HCT116 (cell line): ENCODE measurements around the gene BEND3. TPM values are rescaled to one million over a fixed set of nuclear protein-coding genes. Genes with fewer than 3 reads are reported as not detected.

Source experiments
- ATAC-seq: fragments of 200-7000 bp; cut with Tn5 transposase; 2 replicates; pipeline ENCODE4 v1.9.1; 2020; ENCODE audit warnings: mild to moderate bottlenecking, moderate library complexity
- BruUV-seq: library from RNA; stranded (reverse); fragments of 400-500 nt; replicated peaks from 2 replicates; lab custom pipeline; 2021; lab: Mats Ljungman, UMichigan
- CTCF ChIA-PET: fragments of 300-600 bp; sonication (Branson Sonifier 250); formaldehyde crosslinking; loops from one replicate; lab custom pipeline; 2021; ENCODE audit warnings: antibody characterized with exemption; lab: Charles Lee
- POLR2A ChIA-PET: fragments of 300-600, 350-600 bp; sonication (Branson Sonifier 250); formaldehyde crosslinking; loops from one replicate; lab custom pipeline; 2021; ENCODE audit warnings: antibody characterized with exemption; lab: Charles Lee
- RAD21 ChIA-PET, 2 experiments: fragments of 300-600 bp; sonication (Branson Sonifier 250); formaldehyde crosslinking; loops; one replicate each; lab custom pipeline; 2023; ENCODE audit warnings: low total read pairs in 2 of 2; ENCODE audit not compliant: uncharacterized antibody in 2 of 2, unreplicated experiment in 2 of 2, low non-redundant PET in 1 of 2; lab: Charles Lee
- DNase-seq: peaks from one replicate; pipeline ENCODE4 v3.0.0-alpha.2; 2010; ENCODE audit warnings: low read depth, low spot score
- H2AFZ ChIP-seq: fragments of 200-600 bp; shearing (Covaris generic), sonication (generic); 2 replicates; pipeline ENCODE4 v1.6.1; 2017; ENCODE audit warnings: low read depth, mixed run types, mixed read lengths, antibody characterized with exemption, low read length; ENCODE audit not compliant: poor library complexity, severe bottlenecking
- H3K27ac ChIP-seq: 2 replicates; pipeline ENCODE4 v1.5.1; 2012; ENCODE audit warnings: low read depth, low read length
- H3K27me3 ChIP-seq: fragments of 200-600 bp; sonication (generic); 2 replicates; pipeline ENCODE4 v1.6.1; 2016; ENCODE audit warnings: mixed run types, low read length, mixed read lengths; ENCODE audit not compliant: insufficient read depth
- H3K36me3 ChIP-seq, 2 experiments: fragments of 200-500 bp in 1 of 2; fragments of 200-600 bp in 1 of 2; sonication (Bioruptor generic) in 1 of 2; sonication (generic) in 1 of 2; 2 replicates each; pipeline versions ENCODE4 v1.5.1 to v1.6.1; 2014 to 2016; ENCODE audit warnings: low read length in 2 of 2, inconsistent platforms in 1 of 2, mixed read lengths in 1 of 2, mixed run types in 1 of 2; ENCODE audit not compliant: insufficient read depth in 2 of 2, control insufficient read depth in 1 of 2
- H3K4me1 ChIP-seq, 2 experiments: fragments of 200-600 bp in 1 of 2; sonication (generic) in 1 of 2; 2 replicates each; pipeline versions ENCODE4 v1.5.1 to v1.6.1; 2012 to 2017; ENCODE audit warnings: low read length in 2 of 2, inconsistent platforms in 1 of 2, mild to moderate bottlenecking in 1 of 2, mixed read lengths in 1 of 2, mixed run types in 1 of 2, moderate library complexity in 1 of 2; ENCODE audit not compliant: insufficient read depth in 2 of 2, control insufficient read depth in 1 of 2
- H3K4me2 ChIP-seq: fragments of 200-600 bp; sonication (generic); 2 replicates; pipeline ENCODE4 v1.6.1; 2017; ENCODE audit warnings: mixed run types, low read length, mixed read lengths
- H3K4me3 ChIP-seq, 2 experiments: fragments of 200-600 bp in 1 of 2; sonication (generic) in 1 of 2; replicated peaks in 1 of 2; 2 replicates each; pipeline ENCODE4 v1.5.1; 2011 to 2016; ENCODE audit warnings: low read length in 2 of 2, control low read depth in 1 of 2, low read depth in 1 of 2, mild to moderate bottlenecking in 1 of 2, mixed read lengths in 1 of 2, mixed run types in 1 of 2
- H3K79me2 ChIP-seq: fragments of 200-600 bp; sonication (generic); 2 replicates; pipeline ENCODE4 v1.6.1; 2017; ENCODE audit warnings: mild to moderate bottlenecking, mixed run types, low read length, moderate library complexity, mixed read lengths; ENCODE audit not compliant: insufficient read depth
- H3K9ac ChIP-seq: fragments of 200-600 bp; sonication (generic); 2 replicates; pipeline ENCODE4 v1.6.1; 2016; ENCODE audit warnings: low read length, mixed read lengths
- H3K9me2 ChIP-seq: fragments of 200-600 bp; sonication (generic), shearing (Covaris generic); 2 replicates; pipeline ENCODE4 v1.6.1; 2017; ENCODE audit warnings: mixed run types, mild to moderate bottlenecking, moderate library complexity; ENCODE audit not compliant: insufficient read depth
- H3K9me3 ChIP-seq, 2 experiments: fragments of 200-500 bp in 1 of 2; fragments of 200-600 bp in 1 of 2; sonication (Bioruptor generic) in 1 of 2; sonication (generic) in 1 of 2; 2 replicates each; pipeline ENCODE4 v1.6.1; 2014 to 2017; ENCODE audit warnings: low read length in 2 of 2, mixed read lengths in 2 of 2, inconsistent platforms in 1 of 2, low read depth in 1 of 2, mild to moderate bottlenecking in 1 of 2, mixed run types in 1 of 2, moderate library complexity in 1 of 2; ENCODE audit not compliant: control insufficient read depth in 1 of 2, insufficient read depth in 1 of 2
- H4K20me1 ChIP-seq: fragments of 200-600 bp; sonication (generic), shearing (Covaris generic); 2 replicates; pipeline ENCODE4 v1.6.1; 2017; ENCODE audit warnings: mixed run types, mild to moderate bottlenecking, moderate library complexity; ENCODE audit not compliant: insufficient read depth
- ATF3 ChIP-seq: IDR thresholded peaks from 2 replicates; pipeline ENCODE4 v1.6.1; 2012
- CBX3 ChIP-seq: IDR thresholded peaks from 2 replicates; pipeline ENCODE4 v1.6.1; 2012; ENCODE audit warnings: low read depth
- CEBPB ChIP-seq: IDR thresholded peaks from 2 replicates; pipeline ENCODE4 v1.6.1; 2012; ENCODE audit warnings: low read depth
- CTCF ChIP-seq, 3 experiments: fragments of 200-600 bp in 1 of 3; sonication (generic) in 1 of 3; IDR thresholded peaks in 2 of 3; conservative IDR thresholded peaks in 1 of 3; 2 replicates each; pipeline ENCODE4 v1.5.1; 2012 to 2017; ENCODE audit warnings: low read depth in 2 of 3, low read length in 2 of 3, antibody characterized with exemption in 1 of 3, borderline replicate concordance in 1 of 3, control low read depth in 1 of 3, mild to moderate bottlenecking in 1 of 3, mixed read lengths in 1 of 3, mixed run types in 1 of 3, moderate library complexity in 1 of 3; ENCODE audit not compliant: insufficient read depth in 1 of 3
- EGR1 ChIP-seq: IDR thresholded peaks from 2 replicates; pipeline ENCODE4 v1.6.1; 2012; ENCODE audit warnings: low read depth
- ELF1 ChIP-seq: IDR thresholded peaks from 2 replicates; pipeline ENCODE4 v1.6.1; 2012; ENCODE audit warnings: low read depth, borderline replicate concordance
- EZH2phosphoT487 ChIP-seq: fragments of 200-600 bp; IDR thresholded peaks from 2 replicates; pipeline ENCODE4 v1.6.1; 2018; ENCODE audit warnings: antibody characterized with exemption, borderline replicate concordance
- FOSL1 ChIP-seq: IDR thresholded peaks from 2 replicates; pipeline ENCODE4 v1.6.1; 2012; ENCODE audit warnings: low read depth
- MAX ChIP-seq: IDR thresholded peaks from 2 replicates; pipeline ENCODE4 v1.6.1; 2012
- POLR2A ChIP-seq: IDR thresholded peaks from 2 replicates; pipeline ENCODE4 v1.7.0; 2011; ENCODE audit warnings: borderline replicate concordance; ENCODE audit not compliant: insufficient read depth, insufficient read length; ENCODE audit errors: extremely low read depth
- POLR2AphosphoS5 ChIP-seq: IDR thresholded peaks from 2 replicates; pipeline ENCODE4 v1.6.1; 2011; ENCODE audit warnings: mild to moderate bottlenecking, low read depth, low read length, moderate library complexity
- SRF ChIP-seq: IDR thresholded peaks from 2 replicates; pipeline ENCODE4 v1.6.1; 2012; ENCODE audit warnings: low read depth
- TCF7L2 ChIP-seq: IDR thresholded peaks from 2 replicates; pipeline ENCODE4 v1.7.0; 2011; ENCODE audit warnings: borderline replicate concordance, inconsistent platforms; ENCODE audit not compliant: insufficient read depth, insufficient read length; ENCODE audit errors: extremely low read depth
- YY1 ChIP-seq: IDR thresholded peaks from 2 replicates; pipeline ENCODE4 v1.6.1; 2011; ENCODE audit warnings: low read length, low read depth, moderate library complexity, mild to moderate bottlenecking; ENCODE audit not compliant: insufficient replicate concordance; ENCODE audit errors: extremely low read depth
- ZBTB33 ChIP-seq: IDR thresholded peaks from 2 replicates; pipeline ENCODE4 v1.6.1; 2011; ENCODE audit warnings: mild to moderate bottlenecking, low read length, moderate library complexity; ENCODE audit not compliant: insufficient replicate concordance; ENCODE audit errors: extremely low read depth
- intact Hi-C: fragments of 100-400 bp; cut with micrococcal nuclease; formaldehyde crosslinking; loops from 2 replicates; pipeline ENCODE4 v1.10.0; 2022
- total RNA-seq: library from RNA; stranded (reverse); gene quantifications from one replicate; pipeline ENCODE4 v1.2.1, GENCODE V29; 2021; ENCODE audit not compliant: unreplicated experiment

BEND3 gene
- total RNA-seq, 1 experiment from 2014 or later: 6.3 TPM

GRCh38 chr6:107060704-107061103 is 54.6 kb downstream of the BEND3 start:
- Histone ChIP-seq H2AFZ (no peak overlapping the region), H3K9me3 (no peaks in the 10 kb centered on the region), H4K20me1 (no peaks in the 10 kb centered on the region), H3K9me2 (no peaks in the 10 kb centered on the region), H3K4me3 (no peak overlapping the region), H3K79me2 (no peaks in the 10 kb centered on the region), H3K4me2 (no peak overlapping the region), H3K27ac (no peak overlapping the region), H3K36me3 (no peaks in the 10 kb centered on the region), H3K4me1 (no peaks in the 10 kb centered on the region), H3K9ac (no peak overlapping the region), H3K27me3 (no peaks in the 10 kb centered on the region)
- ATAC-seq (no peak), DNase-seq (no peak)
- POLR2A ChIA-PET: no interaction called here
- CTCF ChIA-PET: no interaction called here
- no TSS peak for BruUV-seq
- no peak for TF ChIP-seq CEBPB
- no peak for TF ChIP-seq CTCF (IDR thresholded peaks at IDR 0.05 in 2 of 3, conservative IDR thresholded peaks at IDR 0.05 in 1 of 3; ENCODE audit: borderline replicate concordance in 1 of 3, insufficient read depth in 1 of 3, low read depth in 2 of 3, low read length in 2 of 3)
- no peak for TF ChIP-seq POLR2A
- no peak for TF ChIP-seq ELF1
- TF ChIP-seq FOSL1: no peak
- no peak for TF ChIP-seq EZH2phosphoT487
- TF ChIP-seq EGR1: no peak
- TF ChIP-seq SRF: no peak
- TF ChIP-seq TCF7L2: no peak
- TF ChIP-seq MAX: no peak
- no peak for TF ChIP-seq ZBTB33
- TF ChIP-seq YY1: no peak
- TF ChIP-seq ATF3: no peak
- TF ChIP-seq POLR2AphosphoS5: no peak
- no peak for TF ChIP-seq CBX3
- intact Hi-C loops: no loop called here
- RAD21 ChIA-PET: no interaction called here
